ENCODE results near the gene FOXS1.

DNA sequence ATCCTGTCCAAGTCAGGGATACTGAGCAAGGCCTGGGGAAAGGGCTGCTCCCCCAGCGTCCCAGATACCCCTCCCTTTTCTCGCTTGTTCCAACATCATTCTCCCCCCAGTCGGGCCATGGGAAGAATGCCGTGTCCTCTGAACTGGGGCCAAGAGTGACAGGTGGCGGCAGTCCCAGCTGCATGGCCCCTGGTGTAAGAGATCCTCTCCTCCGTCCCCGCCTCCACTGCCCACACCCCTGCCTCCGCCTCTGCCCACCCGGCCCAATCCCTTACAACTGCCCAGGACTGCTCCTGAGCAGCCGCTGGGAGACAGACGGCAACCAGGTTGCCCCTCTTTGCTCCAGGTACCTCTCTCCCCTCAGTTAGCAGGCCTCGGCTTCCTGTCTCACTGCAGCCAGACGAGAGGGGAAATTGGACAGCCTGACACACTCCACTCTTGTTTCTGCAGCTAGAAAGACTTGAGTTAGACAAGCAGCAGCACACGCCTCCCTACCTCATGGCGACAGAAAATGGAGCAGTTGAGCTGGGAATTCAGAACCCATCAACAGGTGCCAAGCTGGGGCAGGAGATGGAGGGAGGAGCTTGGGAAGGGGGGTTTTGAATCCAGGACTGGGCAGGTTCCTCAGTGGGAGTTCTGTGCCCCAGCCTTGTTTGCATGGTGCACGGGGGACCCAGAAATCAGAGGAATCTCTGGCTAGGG is 26.2 kb downstream of the FOXS1 start, which contains the start of gene MYLK2:
- TF ChIP-seq, protein P1, sequence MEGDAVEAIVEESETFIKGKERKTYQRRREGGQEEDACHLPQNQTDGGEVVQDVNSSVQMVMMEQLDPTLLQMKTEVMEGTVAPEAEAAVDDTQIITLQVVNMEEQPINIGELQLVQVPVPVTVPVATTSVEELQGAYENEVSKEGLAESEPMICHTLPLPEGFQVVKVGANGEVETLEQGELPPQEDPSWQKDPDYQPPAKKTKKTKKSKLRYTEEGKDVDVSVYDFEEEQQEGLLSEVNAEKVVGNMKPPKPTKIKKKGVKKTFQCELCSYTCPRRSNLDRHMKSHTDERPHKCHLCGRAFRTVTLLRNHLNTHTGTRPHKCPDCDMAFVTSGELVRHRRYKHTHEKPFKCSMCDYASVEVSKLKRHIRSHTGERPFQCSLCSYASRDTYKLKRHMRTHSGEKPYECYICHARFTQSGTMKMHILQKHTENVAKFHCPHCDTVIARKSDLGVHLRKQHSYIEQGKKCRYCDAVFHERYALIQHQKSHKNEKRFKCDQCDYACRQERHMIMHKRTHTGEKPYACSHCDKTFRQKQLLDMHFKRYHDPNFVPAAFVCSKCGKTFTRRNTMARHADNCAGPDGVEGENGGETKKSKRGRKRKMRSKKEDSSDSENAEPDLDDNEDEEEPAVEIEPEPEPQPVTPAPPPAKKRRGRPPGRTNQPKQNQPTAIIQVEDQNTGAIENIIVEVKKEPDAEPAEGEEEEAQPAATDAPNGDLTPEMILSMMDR (conservative IDR thresholded peaks at IDR 0.05; ENCODE audit: low read depth, low read length): no peak
- TF ChIP-seq EZH2 (IDR thresholded peaks at IDR 0.05; ENCODE audit: low read length, unreplicated experiment) (no peak), EZH2phosphoT487 (IDR thresholded peaks at IDR 0.05; ENCODE audit: borderline replicate concordance, low read length) (no peak)
